Measurements from ENCODE around the gene BRF1. TPM values are rescaled to one million over a fixed set of nuclear protein-coding genes. Genes with fewer than 3 reads are reported as not detected.

The BRF1 gene
- total and polyA plus RNA-seq, 2 donors (not counting 1 experiment from before 2014, with no cell fraction given): 7.4 to 33.4 TPM

- H3K4me2 ChIP-seq (ENCODE audit: extremely low read depth, insufficient read depth, low read length): peak overlapping the region; percentile 62
- no peaks in the 10 kb centered on the region for H3K27me3 ChIP-seq (ENCODE audit: control insufficient read depth, insufficient read depth, low read length)
- no peaks in the 10 kb centered on the region for H4K20me1 ChIP-seq (ENCODE audit: control insufficient read depth, extremely low read depth, insufficient read depth, low read length)
- H2AFZ ChIP-seq (ENCODE audit: low read length): peak overlapping the region; percentile 58
- H3K36me3 ChIP-seq (ENCODE audit: control insufficient read depth, insufficient read depth, low read length): no peaks in the 10 kb centered on the region
- peaks cover 11% of the 10 kb centered on the region for H3K79me2 ChIP-seq (ENCODE audit: control insufficient read depth, insufficient read depth, low read length)
- peak overlapping the region; percentile 32 for H3K9ac ChIP-seq (ENCODE audit: insufficient read depth, low read length)
- peak overlapping the region; percentile 23 to 57 (median 30) for H3K4me3 ChIP-seq (replicated peaks in 1 of 4; ENCODE audit: control extremely low read depth in 1 of 4, insufficient read depth in 1 of 4, low read depth in 3 of 4, low read length in 4 of 4)
- peaks cover 16% of the 10 kb centered on the region for H3K4me1 ChIP-seq (ENCODE audit: control insufficient read depth, extremely low read depth, insufficient read depth, low read length)
- H3K9me3 ChIP-seq (ENCODE audit: control insufficient read depth, insufficient read depth, low read depth, low read length): no peaks in the 10 kb centered on the region
- peak overlapping the region; percentile 44 for H3K27ac ChIP-seq (ENCODE audit: insufficient read depth, low read length)
- DNase-seq (ENCODE audit: low read depth in 2 of 2): no peak
- TF ChIP-seq CTCF (conservative IDR thresholded peaks at IDR 0.05 in 1 of 2, IDR thresholded peaks at IDR 0.05 in 1 of 2; ENCODE audit: low read depth in 1 of 2, low read length in 2 of 2): no peak
Observed at GRCh38 chr14:105313381-105314286, 12.8 kb upstream of the BRF1 start.

- no peak for DNase-seq (ENCODE audit: low read depth in 2 of 2)
- H2AFZ ChIP-seq (ENCODE audit: low read length): no peak overlapping the region
- H3K27me3 ChIP-seq (ENCODE audit: control insufficient read depth, insufficient read depth, low read length): no peaks in the 10 kb centered on the region
- no peak for TF ChIP-seq EZH2 (IDR thresholded peaks at IDR 0.05; ENCODE audit: low read length, missing control alignments)
- TF ChIP-seq CTCF (conservative IDR thresholded peaks at IDR 0.05 in 1 of 2, IDR thresholded peaks at IDR 0.05 in 1 of 2; ENCODE audit: low read depth in 1 of 2, low read length in 2 of 2): no peak
- H3K9ac ChIP-seq (ENCODE audit: insufficient read depth, low read length): no peak overlapping the region
- H3K9me3 ChIP-seq (ENCODE audit: control insufficient read depth, insufficient read depth, low read depth, low read length): no peaks in the 10 kb centered on the region
- no peak overlapping the region for H3K4me3 ChIP-seq (replicated peaks in 1 of 4; ENCODE audit: control extremely low read depth in 1 of 4, insufficient read depth in 1 of 4, low read depth in 3 of 4, low read length in 4 of 4)
- no peaks in the 10 kb centered on the region for H3K36me3 ChIP-seq (ENCODE audit: control insufficient read depth, insufficient read depth, low read length)
- H3K4me1 ChIP-seq (ENCODE audit: control insufficient read depth, extremely low read depth, insufficient read depth, low read length): peaks cover 16% of the 10 kb centered on the region
- no peak overlapping the region for H3K27ac ChIP-seq (ENCODE audit: insufficient read depth, low read length)
- peaks cover 8% of the 10 kb centered on the region for H3K79me2 ChIP-seq (ENCODE audit: control insufficient read depth, insufficient read depth, low read length)
- H3K4me2 ChIP-seq (ENCODE audit: extremely low read depth, insufficient read depth, low read length): no peak overlapping the region
- H4K20me1 ChIP-seq (ENCODE audit: control insufficient read depth, extremely low read depth, insufficient read depth, low read length): no peaks in the 10 kb centered on the region
Observed at GRCh38 chr14:105312973-105313372, 12.2 kb upstream of the BRF1 start.

- TF ChIP-seq EZH2 (IDR thresholded peaks at IDR 0.05; ENCODE audit: low read length, missing control alignments) (no peak), CTCF (conservative IDR thresholded peaks at IDR 0.05 in 1 of 2, IDR thresholded peaks at IDR 0.05 in 1 of 2; ENCODE audit: low read depth in 1 of 2, low read length in 2 of 2) (no peak)
- H2AFZ ChIP-seq (ENCODE audit: low read length): no peak overlapping the region
- DNase-seq (ENCODE audit: low read depth in 2 of 2): no peak
Observed at GRCh38 chr14:105311838-105312237, 11.0 kb upstream of the BRF1 start.

More at GRCh38 chr14:105311838-105312237, 11.0 kb upstream of the BRF1 start:
- Histone ChIP-seq H3K36me3 (ENCODE audit: control insufficient read depth, insufficient read depth, low read length) (no peaks in the 10 kb centered on the region), H3K27me3 (ENCODE audit: control insufficient read depth, insufficient read depth, low read length) (no peaks in the 10 kb centered on the region), H3K4me2 (ENCODE audit: extremely low read depth, insufficient read depth, low read length) (no peak overlapping the region), H3K9me3 (ENCODE audit: control insufficient read depth, insufficient read depth, low read depth, low read length) (no peaks in the 10 kb centered on the region), H3K27ac (ENCODE audit: insufficient read depth, low read length) (no peak overlapping the region), H4K20me1 (ENCODE audit: control insufficient read depth, extremely low read depth, insufficient read depth, low read length) (no peaks in the 10 kb centered on the region), H3K9ac (ENCODE audit: insufficient read depth, low read length) (no peak overlapping the region), H3K4me3 (replicated peaks in 1 of 4; ENCODE audit: control extremely low read depth in 1 of 4, insufficient read depth in 1 of 4, low read depth in 3 of 4, low read length in 4 of 4) (no peak overlapping the region), H3K79me2 (ENCODE audit: control insufficient read depth, insufficient read depth, low read length) (peaks cover 6% of the 10 kb centered on the region), H3K4me1 (ENCODE audit: control insufficient read depth, extremely low read depth, insufficient read depth, low read length) (peaks cover 11% of the 10 kb centered on the region)

All from fibroblast of lung (primary cell).